ENCODE results near the gene OR10Z1.

The OR10Z1 gene

DNA sequence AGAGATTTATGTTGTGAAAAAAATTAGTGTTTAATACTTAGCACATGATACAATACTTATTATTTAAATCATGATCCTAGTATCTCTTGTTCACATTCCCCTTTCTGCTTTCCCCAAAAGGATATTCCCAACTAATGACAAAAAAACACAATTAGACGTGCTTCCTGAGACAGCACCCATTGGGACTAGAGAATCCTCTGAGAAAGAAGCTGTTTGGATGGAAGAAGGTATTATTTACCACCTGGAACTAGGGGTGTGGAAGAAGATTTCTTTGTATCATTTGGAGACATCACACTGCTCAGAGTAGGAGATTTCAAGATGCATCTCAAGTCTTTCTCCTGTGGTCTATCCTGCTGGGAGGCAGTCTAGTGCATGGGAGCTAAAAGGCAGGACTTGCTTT lies at the start of gene OR10Z1:
Gene OR10Z1 (plus strand): TSS at position 301 of the 400 bp plus-strand sequence. CDS start 1,171 bp downstream, outside the sequence.
- no peak for DNase-seq

DNA sequence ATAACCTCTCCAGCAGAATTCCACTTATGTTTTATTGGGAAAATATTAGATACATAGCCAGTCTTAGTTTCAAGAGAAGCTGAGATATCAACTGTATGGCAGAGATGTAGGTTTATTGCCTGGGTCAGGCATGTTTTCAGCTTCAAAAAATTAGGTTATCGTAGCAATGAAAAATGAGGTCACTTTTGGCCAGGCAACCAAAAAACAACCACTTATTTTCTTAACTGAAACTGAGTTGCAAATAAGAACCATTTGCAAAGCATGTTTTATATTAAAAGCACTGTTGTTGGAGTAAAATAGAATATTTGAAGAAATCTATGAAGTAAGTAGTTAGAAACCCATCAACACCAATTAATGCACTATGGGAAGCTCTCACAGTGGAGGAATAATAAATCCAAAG lies 45.4 kb upstream of the OR10Z1 start:
- DNase-seq, result no peak

- no peak for DNase-seq
These were observed 41.2 kb upstream of the OR10Z1 start for GRCh38 chr1:158563853-158564252.

- no peak for DNase-seq
These were observed 40.5 kb upstream of the OR10Z1 start for GRCh38 chr1:158564608-158565007.

DNA sequence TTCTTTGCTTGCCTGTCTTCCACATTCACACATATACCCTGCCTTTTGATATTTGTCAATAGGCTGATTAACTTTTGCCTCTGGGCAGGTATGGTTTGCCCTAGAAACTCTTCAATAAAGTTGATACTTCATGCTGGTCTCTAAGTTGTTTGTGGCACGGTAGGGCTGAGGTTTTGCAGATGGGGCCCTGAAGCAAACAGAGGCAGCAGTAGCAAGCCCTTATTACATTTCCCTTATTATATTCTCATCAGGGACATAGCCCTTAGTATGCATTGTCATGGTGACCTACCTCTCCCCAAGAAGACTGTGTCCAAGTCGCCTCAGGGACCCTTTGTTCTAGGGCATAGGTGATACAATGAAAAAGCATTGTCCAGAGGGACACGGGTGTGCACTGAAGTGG lies 34.6 kb upstream of the OR10Z1 start, which contains the start of gene OR6P1:
Gene OR6P1 (minus strand): TSS at position 101 of the 400 bp plus-strand sequence. CDS start 6,976 bp downstream, outside the sequence.
- DNase-seq, result no peak

DNA sequence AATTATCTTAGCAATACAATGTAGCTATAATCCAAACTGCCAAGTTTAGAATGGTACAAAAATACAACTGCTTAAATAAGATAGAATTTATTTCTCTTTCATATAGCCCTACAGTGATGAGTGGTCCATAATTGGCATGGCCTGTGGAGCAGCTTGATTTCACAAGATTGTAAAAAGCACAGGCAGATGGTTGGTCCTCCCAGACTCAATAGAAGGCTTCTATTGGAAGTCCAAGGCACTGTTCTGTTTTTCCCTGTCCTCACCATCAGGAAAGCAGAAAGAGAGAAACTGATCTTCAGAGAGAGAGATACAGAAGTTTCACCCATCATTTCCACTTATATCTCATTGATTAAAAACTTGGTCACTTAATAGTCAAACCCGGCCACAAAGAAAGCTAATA lies 32.8 kb upstream of the OR10Z1 start:
- DNase-seq, result no peak

DNA sequence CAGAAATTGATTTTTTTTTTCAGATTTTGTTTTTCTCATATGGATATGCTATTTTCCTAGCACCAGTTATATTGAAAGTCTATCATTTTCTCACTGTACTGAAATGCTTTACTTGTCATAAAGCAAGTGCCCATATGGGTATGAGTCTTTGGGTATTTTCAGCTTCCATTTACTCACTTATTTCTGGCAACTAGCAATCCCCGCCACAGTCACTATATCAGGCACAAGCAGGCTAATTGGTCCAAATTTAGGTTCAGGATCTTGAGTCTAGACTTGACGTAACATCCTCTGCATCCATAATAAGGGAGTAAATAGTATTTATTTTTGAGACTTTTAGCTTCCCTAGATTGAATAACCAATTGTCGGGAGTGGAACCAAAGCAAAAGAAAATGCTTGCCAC lies 27.5 kb upstream of the OR10Z1 start:
- no peak for DNase-seq

- no peak for DNase-seq
These were observed 25.3 kb upstream of the OR10Z1 start, which contains the start of gene OR10X1 for GRCh38 chr1:158579733-158580132. TSS of gene OR10X1 (minus strand) at chr1:158579899. CDS start at chr1:158579899, 0 bp downstream.

GRCh38 chr1:158583962-158584361 lies 21.1 kb upstream of the OR10Z1 start:
- DNase-seq, result no peak

DNA sequence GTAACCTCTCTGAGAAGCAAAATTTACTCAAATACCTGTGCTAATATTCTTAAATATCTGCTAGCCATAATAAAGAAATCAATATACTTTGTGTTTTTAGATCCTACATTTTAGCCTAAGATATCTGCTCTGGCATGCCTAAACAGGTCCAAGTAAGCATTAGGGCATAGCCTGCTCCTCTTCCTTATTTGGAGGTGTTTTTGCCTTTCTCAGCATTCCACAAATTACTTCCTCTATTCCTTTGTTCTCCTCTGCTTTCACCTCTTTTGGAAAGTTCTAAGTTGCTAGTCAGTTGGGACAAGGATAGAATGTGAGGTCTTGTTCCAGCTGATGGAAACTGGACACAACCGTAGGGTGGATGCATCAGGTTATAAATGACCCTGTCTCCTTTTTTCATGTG lies 18.1 kb upstream of the OR10Z1 start:
- no peak for DNase-seq

GRCh38 chr1:158600735-158601134 lies 4.3 kb upstream of the OR10Z1 start:
- no peak for DNase-seq

- DNase-seq, result no peak
These were observed 2.2 kb downstream of the OR10Z1 start for GRCh38 chr1:158607296-158607695.

- DNase-seq, result no peak
These were observed 6.8 kb downstream of the OR10Z1 start for GRCh38 chr1:158611916-158612315.

- no peak for DNase-seq
These were observed 8.7 kb downstream of the OR10Z1 start for GRCh38 chr1:158613764-158614163.

DNA sequence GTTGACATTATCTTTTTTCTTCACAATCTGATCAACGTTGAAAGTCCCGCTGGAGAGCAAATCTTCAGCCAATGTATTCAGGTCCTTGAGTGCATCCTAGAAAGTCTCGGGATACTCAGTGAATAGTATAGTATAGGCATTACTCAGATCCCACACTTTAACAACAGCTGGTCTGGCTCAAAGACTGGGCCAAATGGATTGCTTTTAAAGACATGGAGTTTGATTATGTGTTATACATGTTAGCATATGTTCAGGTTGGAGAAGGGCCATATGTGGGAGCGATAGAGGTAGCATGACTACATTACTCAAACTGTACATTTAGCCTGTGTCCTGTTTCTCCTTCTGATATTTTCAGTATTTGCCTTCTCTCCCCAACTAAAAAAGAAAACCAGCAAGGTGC lies 33.1 kb downstream of the OR10Z1 start:
- no peak for DNase-seq

GRCh38 chr1:158638904-158639303 lies 33.8 kb downstream of the OR10Z1 start:
- no peak for DNase-seq

- DNase-seq, result no peak
These were observed 39.4 kb downstream of the OR10Z1 start for GRCh38 chr1:158644449-158644848.

DNA sequence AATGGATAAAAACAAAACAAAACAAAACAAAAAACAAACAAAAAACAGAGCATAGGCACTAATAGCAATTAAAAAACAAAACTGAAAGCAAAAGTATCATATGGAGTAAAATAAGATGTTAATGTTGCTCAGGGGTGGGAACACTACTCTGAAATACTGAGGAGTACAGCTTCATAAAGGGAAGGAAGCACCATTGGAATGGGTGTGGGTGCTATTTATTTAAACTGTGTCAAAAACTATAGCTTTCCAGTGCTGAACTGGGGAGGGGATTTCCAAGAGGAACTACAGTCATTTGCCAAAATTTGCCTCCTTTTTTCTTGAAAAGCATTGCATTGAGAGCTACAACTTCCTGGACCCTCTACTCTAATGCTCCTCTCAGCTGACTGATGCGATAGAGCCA lies 41.4 kb downstream of the OR10Z1 start:
- no peak for DNase-seq

GRCh38 chr1:158649052-158649451 lies 44.0 kb downstream of the OR10Z1 start:
- DNase-seq, result no peak

DNA sequence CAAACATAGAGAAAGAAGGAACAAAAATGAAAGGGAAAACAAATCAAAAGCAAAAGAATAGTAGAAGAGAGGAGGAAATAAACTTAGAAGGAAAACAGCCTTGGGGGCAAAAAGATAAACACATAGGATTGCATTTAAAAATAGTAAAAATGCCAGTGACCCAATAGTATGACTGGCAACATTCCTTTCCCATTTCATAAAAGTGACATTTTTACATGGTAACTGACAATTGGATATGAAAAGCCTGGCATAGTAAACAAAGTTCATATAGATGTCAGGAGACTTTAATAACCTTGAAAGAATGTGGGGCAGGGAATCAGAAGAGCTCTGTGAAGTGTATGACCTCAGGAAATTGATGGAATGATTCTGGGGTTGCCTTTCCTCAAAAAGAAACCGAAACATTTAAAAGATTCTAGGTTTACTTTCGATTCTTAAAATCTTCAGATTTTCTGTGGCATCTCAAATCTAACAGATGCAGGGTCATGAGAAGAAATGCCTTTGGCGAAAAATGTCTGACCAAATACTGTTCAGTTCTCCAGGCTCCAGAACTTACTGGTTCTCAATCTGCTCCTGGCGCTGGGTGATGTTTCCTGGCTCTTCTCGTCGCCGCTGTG lies 47.8 kb downstream of the OR10Z1 start:
- no peak for DNase-seq

GRCh38 chr1:158654086-158654485 lies 49.0 kb downstream of the OR10Z1 start:
- DNase-seq, result no peak

GRCh38 chr1:158654571-158654970 lies 49.5 kb downstream of the OR10Z1 start:
- DNase-seq, result no peak

All from stimulated activated naive CD4-positive, alpha-beta T cell (primary cell).